Stimulated activated CD4-positive, alpha-beta T cell treated with anti-CD3 and anti-CD28 coated beads, Interleukin-15, amount 100 ng/mL, for 1 hour (primary cell): ENCODE data around the gene RNF113B.
A peak's percentile ranks its signal among the peaks of the same experiment; 100 is the strongest.

ENCODE experiments used
- DNase-seq, 2 donors: peaks; one replicate each; pipeline ENCODE4 v3.0.0-alpha.2; 2020; ENCODE audit warnings: low read depth in 1 of 2, low spot score in 1 of 2

RNF113B gene

DNA sequence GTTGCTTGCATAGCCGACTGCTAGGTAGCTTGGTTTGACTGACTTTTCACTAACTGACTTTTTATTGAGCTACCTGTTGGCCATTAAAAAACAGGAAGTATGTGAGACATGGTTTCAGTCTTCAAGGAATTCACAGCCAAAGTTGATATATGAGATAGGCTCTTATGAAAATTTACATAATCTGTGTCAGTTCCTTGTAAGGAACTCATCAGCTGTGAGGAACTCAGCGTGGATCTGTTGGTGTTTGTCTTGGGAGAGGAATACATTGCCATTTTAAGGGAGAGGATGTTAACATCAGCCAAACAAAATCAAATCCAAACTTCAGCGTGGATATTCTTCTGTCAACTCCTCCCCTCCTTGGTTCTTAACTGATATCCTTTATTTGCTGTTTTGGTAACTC lies 2.0 kb downstream of the RNF113B start:
- DNase-seq = no peak

DNA sequence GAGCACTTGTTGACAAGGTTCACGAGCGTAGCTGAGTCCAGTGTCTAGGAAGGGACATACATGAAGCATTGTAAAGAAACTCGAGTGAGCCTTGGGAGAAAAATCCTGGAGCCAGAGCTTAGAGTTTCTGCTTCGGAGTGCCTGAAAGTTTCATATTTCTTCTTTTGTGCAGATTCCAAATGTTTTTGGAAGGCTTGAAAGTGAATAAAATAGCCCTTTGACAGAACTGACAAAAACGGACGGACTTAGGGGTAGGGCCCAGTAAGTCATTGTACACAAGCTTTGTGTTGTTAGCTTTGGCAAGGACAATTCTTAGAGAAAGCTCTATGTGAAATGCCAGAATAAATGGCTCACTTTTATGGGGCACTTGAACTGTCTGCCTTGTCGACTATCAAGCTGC lies 2.8 kb downstream of the RNF113B start:
- no peak for DNase-seq

DNA sequence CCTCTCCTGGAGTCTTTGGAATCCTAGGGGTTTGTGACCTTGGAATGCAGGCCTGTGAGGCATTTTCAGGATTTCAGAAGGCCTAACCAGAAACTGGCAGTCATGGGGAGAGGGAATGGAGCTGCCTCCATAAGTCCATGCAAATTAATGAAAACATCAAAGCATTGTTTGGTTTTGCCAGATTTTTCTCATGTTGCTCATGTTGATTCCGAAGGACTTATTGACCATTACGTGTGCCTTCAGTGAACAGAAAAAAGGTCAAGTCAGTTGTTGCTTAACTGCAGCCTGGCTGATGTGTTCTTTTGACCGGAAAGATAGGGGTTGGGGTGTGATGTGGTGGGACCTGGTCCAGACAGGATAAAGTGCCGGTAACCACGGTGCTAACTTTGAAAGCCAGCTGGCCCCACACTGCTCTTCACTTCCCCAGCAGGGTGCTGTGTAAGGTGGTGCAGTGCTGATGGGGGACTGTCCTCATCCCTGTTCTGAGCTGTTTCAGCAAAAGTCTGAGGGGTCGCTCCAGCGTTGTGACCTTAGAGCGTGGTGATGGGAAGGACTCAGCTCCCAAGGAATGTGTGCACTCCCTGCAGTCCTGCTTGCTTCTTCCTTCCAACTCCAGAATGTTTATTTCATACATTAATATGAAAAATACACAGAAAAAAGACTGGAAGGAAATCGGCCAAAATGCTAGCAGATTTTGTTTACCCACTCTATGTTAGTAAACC lies 3.5 kb downstream of the RNF113B start:
- DNase-seq = no peak

DNA sequence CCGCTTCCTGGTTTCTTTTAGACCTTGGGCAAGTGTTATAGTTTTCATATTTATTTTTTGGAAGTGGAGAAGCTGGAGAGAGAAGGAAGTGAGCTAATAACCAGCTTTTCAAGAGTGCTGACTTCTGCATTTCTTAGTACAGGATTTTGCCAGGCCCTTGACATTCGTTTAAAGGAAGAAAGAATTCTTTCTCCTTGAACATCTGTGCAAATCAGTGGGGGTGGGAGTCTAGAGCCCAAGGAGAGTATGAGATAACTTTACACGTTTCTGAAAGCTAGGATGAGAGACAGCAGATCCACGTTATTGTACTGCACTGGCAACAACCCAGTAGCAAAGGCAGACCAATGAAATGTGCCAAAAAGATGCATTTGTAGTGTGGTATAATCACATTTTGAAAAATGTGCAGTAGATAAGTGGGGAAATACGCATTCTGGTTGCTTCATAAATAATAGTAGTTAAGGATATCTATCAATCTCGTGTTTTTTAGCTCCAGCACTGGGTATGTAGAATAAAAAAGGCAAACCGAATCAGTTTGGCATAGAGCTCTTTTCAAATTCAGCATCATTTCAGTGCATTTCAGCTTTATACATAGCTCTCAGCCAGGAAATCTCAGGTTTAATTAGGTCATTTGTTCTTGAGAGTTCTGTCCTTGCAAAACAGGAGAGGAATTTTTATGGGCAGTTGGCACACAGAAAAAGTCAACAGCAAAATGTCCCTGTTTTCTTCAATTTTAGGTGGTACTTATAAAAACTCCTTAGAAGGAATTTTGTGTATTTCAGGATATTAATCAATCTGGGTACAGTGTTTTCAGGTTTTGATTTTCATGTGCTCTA lies 4.3 kb downstream of the RNF113B start:
- no peak for DNase-seq

DNA sequence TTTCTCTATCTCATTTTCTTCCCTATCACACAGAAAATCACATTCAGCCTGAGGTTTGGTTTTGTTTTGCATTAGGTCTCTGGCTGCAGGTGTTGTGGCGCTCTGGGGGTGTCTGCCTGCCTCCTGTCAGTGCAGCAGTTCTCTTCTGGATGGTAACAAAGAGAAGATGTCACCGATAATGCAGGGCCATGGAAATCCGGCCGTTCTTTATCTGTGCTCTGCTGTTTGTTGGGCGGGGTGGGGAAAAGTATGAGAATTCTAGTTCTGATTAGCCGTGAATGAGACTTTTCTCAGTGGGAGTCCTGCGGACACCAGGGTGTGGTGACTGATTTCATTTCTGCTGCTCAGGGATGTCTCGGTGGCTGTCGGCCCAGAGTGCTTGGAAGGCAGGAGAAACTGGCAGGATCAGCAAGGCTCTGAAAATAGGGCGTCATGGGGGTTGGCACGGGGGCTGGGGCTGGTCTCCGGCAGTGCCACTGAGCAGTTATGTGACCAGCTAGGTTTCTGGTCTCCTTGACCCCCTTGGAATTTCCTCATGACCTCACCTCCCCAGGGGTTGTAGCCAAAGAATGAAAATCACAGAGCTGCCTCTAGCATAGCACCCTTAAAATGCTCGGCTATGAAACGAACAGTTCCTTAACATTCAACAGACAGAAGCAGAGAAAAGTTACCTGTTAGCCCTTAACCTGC lies 5.0 kb downstream of the RNF113B start:
- DNase-seq = no peak

DNA sequence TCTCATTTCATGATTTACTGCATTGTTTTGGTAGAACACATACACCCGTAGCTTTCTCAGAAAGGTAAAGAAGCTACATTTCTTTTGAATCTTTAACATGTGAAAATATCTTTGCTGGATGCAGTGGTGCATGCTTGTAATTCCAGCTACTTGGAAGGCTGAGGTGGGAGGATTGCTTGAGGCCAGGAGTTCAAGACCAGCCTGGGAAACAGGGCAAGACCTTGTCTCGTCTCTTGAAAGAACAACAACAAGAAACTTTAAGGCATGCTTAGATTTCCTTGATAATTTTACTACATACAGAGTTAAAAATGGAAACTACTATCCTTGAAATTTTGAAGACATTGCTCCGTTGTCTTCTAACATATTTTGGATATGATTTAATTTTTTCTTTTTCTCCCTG lies 7.7 kb downstream of the RNF113B start:
- DNase-seq = no peak

DNA sequence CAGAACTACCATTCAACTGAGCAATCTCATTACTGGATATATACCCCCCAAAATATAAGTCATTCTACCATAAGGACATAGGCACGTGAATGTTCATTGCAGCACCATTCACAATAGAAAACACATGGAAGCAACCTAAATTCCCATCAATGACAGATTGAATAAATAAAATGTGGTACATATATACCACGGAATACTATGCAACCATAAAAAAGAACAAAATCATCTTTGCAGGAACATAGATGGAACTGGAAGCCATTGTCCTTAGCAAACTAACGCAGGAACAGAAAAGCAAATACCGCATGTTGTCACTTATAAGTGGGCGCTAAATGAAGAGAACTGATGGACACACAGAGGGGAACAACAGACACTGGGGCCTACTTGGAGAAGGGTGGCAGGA lies 14.1 kb downstream of the RNF113B start:
- no peak for DNase-seq

GRCh38 chr13:98158172-98158899 lies 18.7 kb downstream of the RNF113B start:
- DNase-seq = no peak

DNA sequence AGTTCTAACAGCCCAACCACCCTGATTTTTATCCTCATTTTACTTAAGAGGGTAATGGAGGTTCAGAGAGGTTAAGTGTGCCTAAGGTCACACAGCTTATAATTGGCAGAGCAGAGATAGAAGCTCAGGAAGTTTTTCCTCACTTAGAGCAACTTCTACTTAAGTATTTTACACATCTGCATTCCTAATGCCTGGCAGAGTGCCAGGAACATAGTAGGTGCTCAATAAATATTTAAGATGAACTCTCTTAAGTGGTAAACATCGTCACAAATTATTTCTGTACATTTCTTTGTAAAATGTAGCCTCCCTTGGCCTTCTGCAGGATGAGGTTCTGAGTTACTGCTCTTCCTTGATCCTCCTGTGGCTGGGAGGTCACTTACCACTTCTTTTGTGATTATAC lies 19.5 kb downstream of the RNF113B start:
- DNase-seq = no peak

GRCh38 chr13:98157188-98157587 lies 19.9 kb downstream of the RNF113B start:
- DNase-seq = no peak

- DNase-seq = no peak
Measured at GRCh38 chr13:98156259-98156658, 20.8 kb downstream of the RNF113B start.

DNA sequence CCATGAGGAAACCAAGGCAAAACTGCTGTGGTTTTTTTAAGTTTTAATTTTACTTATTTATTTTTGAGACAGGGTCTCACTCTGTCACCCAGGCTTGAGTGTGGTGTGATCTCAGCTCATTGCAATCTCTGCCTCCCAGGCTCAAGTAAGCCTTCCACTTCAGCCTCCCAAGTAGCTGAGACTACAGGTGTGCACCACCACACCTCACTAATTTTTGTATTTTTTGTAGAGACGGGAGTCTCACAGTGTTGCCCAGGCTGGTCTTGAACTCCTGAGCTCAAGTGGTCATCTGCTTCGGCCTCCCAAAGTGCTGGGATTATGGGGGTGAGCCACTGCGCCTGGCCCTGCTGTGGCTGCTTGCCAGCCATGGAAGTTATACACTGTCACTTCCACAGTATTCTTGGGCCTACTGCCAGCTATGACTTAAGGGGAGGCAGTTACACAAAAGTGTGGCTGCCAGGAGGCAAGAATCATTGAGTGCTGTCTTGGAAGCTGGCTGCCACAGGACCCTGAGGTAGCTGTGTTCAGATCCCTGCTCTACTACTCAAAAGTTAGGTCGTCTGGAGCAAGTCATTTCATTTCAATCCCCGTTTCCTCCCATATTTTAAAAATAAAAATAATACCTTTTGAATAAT lies 21.5 kb downstream of the RNF113B start:
- DNase-seq = no peak

- DNase-seq = no peak
Measured at GRCh38 chr13:98150832-98151479, 26.1 kb downstream of the RNF113B start.

DNA sequence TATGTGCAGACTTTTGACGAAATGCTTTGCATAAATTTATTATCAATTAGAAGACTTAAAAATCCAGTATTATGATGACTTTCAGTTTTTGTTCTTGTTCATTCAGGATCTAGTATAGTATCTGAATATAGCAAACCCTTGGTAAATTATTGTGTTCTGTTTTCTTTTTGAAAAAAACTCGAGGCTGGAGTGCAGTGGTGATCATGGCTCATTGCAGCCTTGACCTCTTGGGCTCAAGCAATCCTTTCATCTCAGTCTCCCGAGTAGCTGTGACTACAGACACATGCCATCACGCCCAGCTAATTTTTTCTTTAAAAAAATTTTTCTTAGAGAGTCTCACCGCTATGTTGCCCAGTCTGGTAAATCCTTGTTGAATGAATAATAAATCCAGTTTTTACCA lies 29.5 kb downstream of the RNF113B start:
- no peak for DNase-seq

- no peak for DNase-seq
Measured at GRCh38 chr13:98144801-98145350, 32.2 kb downstream of the RNF113B start.

GRCh38 chr13:98144027-98144741 lies 32.9 kb downstream of the RNF113B start:
- no peak for DNase-seq

- no peak for DNase-seq
Measured at GRCh38 chr13:98143601-98144026, 33.5 kb downstream of the RNF113B start.

DNA sequence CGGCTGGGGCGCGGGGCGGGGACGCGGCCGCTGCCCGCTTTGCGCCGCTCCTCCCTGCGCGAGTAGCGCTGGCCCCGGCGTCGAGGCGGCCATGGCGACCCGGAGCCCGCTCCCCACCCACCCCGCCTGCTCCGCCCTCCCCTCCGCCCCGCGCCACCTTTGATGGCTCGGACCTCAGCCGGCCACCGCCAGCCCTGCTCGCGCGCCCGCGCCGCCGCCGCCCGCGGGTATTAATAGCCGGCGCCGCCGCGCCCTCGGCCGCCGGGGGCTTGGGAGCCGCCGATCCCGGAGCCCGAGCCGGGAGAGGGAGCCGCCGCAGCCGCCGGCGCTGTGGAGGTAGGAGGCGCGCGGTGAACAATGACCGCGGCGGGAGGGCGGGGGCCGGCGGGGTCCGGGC lies 33.9 kb downstream of the RNF113B start:
- DNase-seq = no peak

- peak in 1 of 2 donors; percentile 10 for DNase-seq
Measured at GRCh38 chr13:98142380-98143156, 34.5 kb downstream of the RNF113B start, which contains the start of gene FARP1. Gene FARP1 (plus strand): TSS chr13:98143094. CDS start chr13:98213243, 70,149 bp downstream.
